Transverse colon (tissue), 4 donors: ENCODE results near the gene ENTPD7. TPM values are rescaled to one million over a fixed set of nuclear protein-coding genes. Genes with fewer than 3 reads are reported as not detected.

Experiments
- DNase-seq: peaks from one replicate; pipeline ENCODE4 v3.0.0-alpha.2; 2019
- H3K27ac ChIP-seq, 4 donors: fragments of 200-600 bp; sonication (generic); 2 replicates each; pipeline ENCODE4 v1.5.1; 2016 to 2018; ENCODE audit warnings: inconsistent platforms in 4 of 4
- H3K27me3 ChIP-seq: fragments of 200-600 bp; sonication (generic); 2 replicates; pipeline ENCODE4 v1.5.1; 2017; ENCODE audit warnings: inconsistent platforms
- H3K36me3 ChIP-seq, 4 donors: fragments of 200-600 bp; sonication (generic); 2 replicates each; pipeline ENCODE4 v1.5.1; 2017 to 2019; ENCODE audit warnings: inconsistent platforms in 4 of 4
- H3K4me1 ChIP-seq, 4 donors: fragments of 200-600 bp; sonication (generic); 2 replicates each; pipeline ENCODE4 v1.5.1; 2017 to 2020; ENCODE audit warnings: inconsistent platforms in 4 of 4
- H3K4me3 ChIP-seq, 4 donors: fragments of 200-600 bp; sonication (generic); 1 replicate in 1 of 4; 2 replicates in 3 of 4; pipeline versions ENCODE4 v1.5.1 to v1.6.1; 2017 to 2019; ENCODE audit warnings: inconsistent platforms in 4 of 4
- H3K9me3 ChIP-seq, 2 donors: fragments of 200-600 bp; sonication (generic); 2 replicates each; pipeline ENCODE4 v1.5.1; 2017 to 2019; ENCODE audit warnings: inconsistent platforms in 2 of 2
- EP300 ChIP-seq: sonication (generic); formaldehyde crosslinking; IDR thresholded peaks from one replicate; pipeline ENCODE4 v1.6.1; 2017; ENCODE audit warnings: antibody characterized with exemption, low read depth
- POLR2A ChIP-seq: fragments of 450-650 bp; IDR thresholded peaks from one replicate; pipeline ENCODE4 v1.6.1; 2016; ENCODE audit warnings: antibody characterized with exemption, mild to moderate bottlenecking, moderate library complexity
- POLR2AphosphoS5 ChIP-seq, 3 donors: sonication (generic); formaldehyde crosslinking; IDR thresholded peaks; one replicate each; pipeline ENCODE4 v1.6.1; 2016; ENCODE audit warnings: antibody characterized with exemption in 3 of 3
- WGBS, 2 donors: methylation state at CpG; one replicate each; pipeline ENCODE4 v1.1.5; 2018; ENCODE audit warnings: low coverage in 1 of 2; 5-methylcytosine and 5-hydroxymethylcytosine counted together
- in situ Hi-C, 4 donors: fragments of 200-750 bp; cut with MboI; loops; one replicate each; pipeline versions ENCODE4 v1.15.0 to v1.15.1; 2017; ENCODE audit warnings: low sequenced_read_pairs in 3 of 4, low pct_ligation_motif_present in 1 of 4, low pct_unique_long_range_greater_than_20kb in 1 of 4
- intact Hi-C: fragments of 100-400 bp; cut with DNase I; formaldehyde crosslinking; loops from one replicate; pipeline ENCODE4 v1.15.1; 2023; ENCODE audit warnings: low total_unique reads
- total RNA-seq, 4 donors: library from RNA; depleted of rRNA; stranded (reverse); fragments of >200 nt; gene quantifications; one replicate each; pipeline ENCODE4 v1.1.0, GENCODE V29; 2016
- TF ChIP-seq, protein P1 (sequence below), 5 experiments: fragments of 200-600 bp in 3 of 5; fragments of 450-650 bp in 2 of 5; sonication (generic) in 3 of 5; IDR thresholded peaks; 1 replicate in 2 of 5; 2 replicates in 3 of 5; pipeline ENCODE4 v1.5.1; 2016 to 2017; ENCODE audit warnings: antibody characterized with exemption in 5 of 5, inconsistent platforms in 3 of 5, mild to moderate bottlenecking in 2 of 5, moderate library complexity in 1 of 5

ENTPD7 gene
- total RNA-seq, 4 donors from 2014 or later, result 4.9 to 17.3 (median 8.0) TPM

DNA sequence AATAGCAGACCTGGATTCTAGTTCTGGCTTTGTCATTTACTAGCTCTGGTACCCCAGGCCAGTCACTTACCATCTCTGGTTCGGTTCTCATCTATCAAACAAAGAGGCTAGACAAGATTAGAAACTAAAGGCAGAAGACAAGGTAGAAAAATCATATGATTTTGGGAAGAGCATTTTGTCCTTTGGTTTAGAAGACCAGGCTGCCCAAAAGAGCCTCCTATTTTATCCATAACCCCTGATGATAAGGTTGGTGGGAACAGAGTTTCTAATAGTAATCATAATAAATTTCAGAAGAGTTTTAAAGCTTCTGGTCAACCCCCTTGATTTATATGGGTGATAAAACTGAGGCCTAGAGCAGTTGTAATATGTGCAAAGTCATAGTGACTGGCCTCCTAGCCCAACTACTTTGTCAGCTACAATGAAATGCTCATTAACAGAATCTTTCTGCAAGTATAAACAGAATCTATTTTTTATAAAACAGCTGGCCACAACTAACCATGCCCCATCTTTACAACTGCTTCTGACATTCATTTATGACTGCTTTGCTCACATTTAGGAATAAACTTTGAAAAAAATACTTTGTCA, 49.2 kb downstream of the ENTPD7 start:
- in situ Hi-C loops, result loop anchor here in 2 of 4 donors (5.0 to 25.0 kb wide), 2 partner anchors 81 to 321 kb away; no protein-coding TSS in a partner anchor
- 80 to 89% methylated on average over 1 of the region's 1 CpG for WGBS, 2 donors
- H3K9me3 ChIP-seq, result no peaks in the 10 kb centered on the region
- no peaks in the 10 kb centered on the region for H3K27me3 ChIP-seq
- no peak for DNase-seq
- H3K4me1 ChIP-seq, result peaks cover 0 to 25% (median 0%) of the 10 kb centered on the region in 4 donors
- H3K4me3 ChIP-seq, result no peak overlapping the region
- H3K36me3 ChIP-seq, result peaks cover 0 to 26% (median 0%) of the 10 kb centered on the region in 4 donors
- intact Hi-C loops, result no loop called here
- H3K27ac ChIP-seq, result peak overlapping the region; percentile 60 to 79 (median 72)
- TF ChIP-seq EP300, result peak; percentile 70
- peak; percentile 25 to 61 (median 51) for TF ChIP-seq POLR2AphosphoS5 (IDR thresholded peaks at IDR 0.05)
- no peak for TF ChIP-seq POLR2A

GRCh38 chr10:99709480-99710229, 50.3 kb downstream of the ENTPD7 start:
- Histone ChIP-seq H3K27me3 (no peaks in the 10 kb centered on the region), H3K36me3 (peaks cover 0 to 28% (median 0%) of the 10 kb centered on the region in 4 donors), H3K4me1 (peaks cover 0 to 25% (median 0%) of the 10 kb centered on the region in 4 donors), H3K4me3 (no peak overlapping the region), H3K27ac (peak overlapping the region; percentile 60 to 79 (median 72)), H3K9me3 (no peaks in the 10 kb centered on the region)
- 45 to 60% methylated on average over 2 to 4 of the region's 4 CpGs for WGBS, 2 donors
- no peak for TF ChIP-seq POLR2A
- no peak for DNase-seq
- in situ Hi-C loops, result loop anchor here in 2 of 4 donors (5.0 to 25.0 kb wide), 3 partner anchors 82 to 322 kb away; no protein-coding TSS in a partner anchor
- intact Hi-C loops, result loop anchor here (5.0 kb wide), 1 partner anchor 272 kb away; no protein-coding TSS in a partner anchor

GRCh38 chr10:99711129-99711719, 51.9 kb downstream of the ENTPD7 start:
- no peak for TF ChIP-seq EP300
- TF ChIP-seq, protein P1, sequence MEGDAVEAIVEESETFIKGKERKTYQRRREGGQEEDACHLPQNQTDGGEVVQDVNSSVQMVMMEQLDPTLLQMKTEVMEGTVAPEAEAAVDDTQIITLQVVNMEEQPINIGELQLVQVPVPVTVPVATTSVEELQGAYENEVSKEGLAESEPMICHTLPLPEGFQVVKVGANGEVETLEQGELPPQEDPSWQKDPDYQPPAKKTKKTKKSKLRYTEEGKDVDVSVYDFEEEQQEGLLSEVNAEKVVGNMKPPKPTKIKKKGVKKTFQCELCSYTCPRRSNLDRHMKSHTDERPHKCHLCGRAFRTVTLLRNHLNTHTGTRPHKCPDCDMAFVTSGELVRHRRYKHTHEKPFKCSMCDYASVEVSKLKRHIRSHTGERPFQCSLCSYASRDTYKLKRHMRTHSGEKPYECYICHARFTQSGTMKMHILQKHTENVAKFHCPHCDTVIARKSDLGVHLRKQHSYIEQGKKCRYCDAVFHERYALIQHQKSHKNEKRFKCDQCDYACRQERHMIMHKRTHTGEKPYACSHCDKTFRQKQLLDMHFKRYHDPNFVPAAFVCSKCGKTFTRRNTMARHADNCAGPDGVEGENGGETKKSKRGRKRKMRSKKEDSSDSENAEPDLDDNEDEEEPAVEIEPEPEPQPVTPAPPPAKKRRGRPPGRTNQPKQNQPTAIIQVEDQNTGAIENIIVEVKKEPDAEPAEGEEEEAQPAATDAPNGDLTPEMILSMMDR (IDR thresholded peaks at IDR 0.05), result peak; percentile 40 to 51 (median 47)
- in situ Hi-C loops (loop anchor here in 1 of 4 donors (10.0 to 25.0 kb wide), 2 partner anchors 146 to 324 kb away; no protein-coding TSS in a partner anchor), intact Hi-C loops (loop anchor here (5.0 kb wide), 1 partner anchor 274 kb away; no protein-coding TSS in a partner anchor)
- Histone ChIP-seq H3K9me3 (no peaks in the 10 kb centered on the region), H3K27ac (no peak overlapping the region), H3K4me3 (no peak overlapping the region), H3K4me1 (peaks cover 0 to 25% (median 0%) of the 10 kb centered on the region in 4 donors), H3K36me3 (peaks cover 0 to 25% (median 5%) of the 10 kb centered on the region in 4 donors), H3K27me3 (no peaks in the 10 kb centered on the region)
- DNase-seq, result peak; percentile 35

- Histone ChIP-seq H3K4me3 (no peak overlapping the region), H3K27ac (no peak overlapping the region), H3K4me1 (peaks cover 0 to 7% (median 0%) of the 10 kb centered on the region in 4 donors), H3K9me3 (no peaks in the 10 kb centered on the region), H3K36me3 (peaks cover 0 to 45% (median 16%) of the 10 kb centered on the region in 4 donors), H3K27me3 (no peaks in the 10 kb centered on the region)
- intact Hi-C loops, result loop anchor here (5.0 kb wide), 1 partner anchor 277 kb away; no protein-coding TSS in a partner anchor
- no peak for TF ChIP-seq POLR2A
- TF ChIP-seq EP300, result no peak
- TF ChIP-seq, protein P1 (IDR thresholded peaks at IDR 0.05), result no peak
- in situ Hi-C loops, result loop anchor here in 1 of 4 donors (10.0 to 25.0 kb wide), 2 partner anchors 150 to 327 kb away; no protein-coding TSS in a partner anchor
- WGBS, 2 donors, result 89 to 96% methylated on average over 3 to 5 of the region's 5 CpGs
- no peak for DNase-seq
Measured at GRCh38 chr10:99714446-99714845, 55.1 kb downstream of the ENTPD7 start.

- no peak overlapping the region for H3K27ac ChIP-seq
- no peak overlapping the region for H3K4me3 ChIP-seq
- in situ Hi-C loops (loop anchor here in 1 of 4 donors (25.0 kb wide), 1 partner anchor 333 kb away; no protein-coding TSS in a partner anchor), intact Hi-C loops (no loop called here)
- H3K27me3 ChIP-seq, result no peaks in the 10 kb centered on the region
- peaks cover 0 to 68% (median 29%) of the 10 kb centered on the region in 4 donors for H3K36me3 ChIP-seq
- no peak for DNase-seq
- 81 to 92% methylated on average over 2 of the region's 2 CpGs for WGBS, 2 donors
- no peaks in the 10 kb centered on the region for H3K4me1 ChIP-seq
- TF ChIP-seq POLR2A (no peak), POLR2AphosphoS5 (IDR thresholded peaks at IDR 0.05) (no peak), EP300 (no peak)
- TF ChIP-seq, protein P1 (IDR thresholded peaks at IDR 0.05), result no peak
- no peaks in the 10 kb centered on the region for H3K9me3 ChIP-seq
Measured at GRCh38 chr10:99720387-99720786, 61.1 kb downstream of the ENTPD7 start.
